Astrocyte of the spinal cord (primary cell): ENCODE results near the gene FNDC3B.
A peak's percentile ranks its signal among the peaks of the same experiment; 100 is the strongest.

ENCODE experiments used
- DNase-seq: peaks from one replicate; pipeline ENCODE4 v3.0.0; 2011; ENCODE audit warnings: low read depth, low spot score
- H3K4me3 ChIP-seq: 2 replicates; pipeline ENCODE4 v1.5.1; 2011; ENCODE audit warnings: low read depth, mild to moderate bottlenecking, low read length, moderate library complexity
- in situ Hi-C: cut with HindIII; loops from 2 replicates; pipeline ENCODE4 v1.10.0; 2017; ENCODE audit warnings: low sequenced_read_pairs
- TF ChIP-seq, protein P1 (sequence below): IDR thresholded peaks from 2 replicates; pipeline ENCODE4 v1.5.1; 2012; ENCODE audit warnings: low read depth, mild to moderate bottlenecking, low read length, inconsistent platforms

FNDC3B gene

DNA sequence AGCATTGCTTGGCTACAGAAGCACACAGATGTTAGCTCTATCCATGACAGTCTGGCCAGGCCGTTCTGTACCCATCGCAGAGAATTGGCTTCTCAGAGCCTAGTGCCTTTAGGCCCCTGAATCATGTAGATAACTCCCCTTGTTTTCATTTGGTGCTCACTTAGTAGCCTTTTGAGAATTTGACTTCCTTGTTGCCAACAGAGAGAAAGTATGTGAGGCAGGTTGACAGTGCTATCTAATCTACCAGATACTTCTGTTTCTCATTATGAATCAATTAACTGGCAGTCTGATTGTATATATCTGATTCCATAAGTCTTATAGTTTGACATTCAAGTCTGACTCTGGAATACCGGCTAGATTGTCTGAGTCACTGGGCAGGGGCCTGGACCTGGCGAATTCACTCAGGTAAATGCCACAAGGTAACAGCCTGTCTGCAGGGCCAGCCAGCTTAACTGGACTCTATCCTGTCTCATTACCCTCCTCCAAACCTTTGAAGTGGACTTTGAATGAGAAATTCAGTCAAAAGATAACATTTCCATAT is 248.6 kb downstream of the FNDC3B start:
- DNase-seq, result no peak
- in situ Hi-C loops, result no loop called here
- H3K4me3 ChIP-seq, result no peak overlapping the region
- TF ChIP-seq, protein P1, sequence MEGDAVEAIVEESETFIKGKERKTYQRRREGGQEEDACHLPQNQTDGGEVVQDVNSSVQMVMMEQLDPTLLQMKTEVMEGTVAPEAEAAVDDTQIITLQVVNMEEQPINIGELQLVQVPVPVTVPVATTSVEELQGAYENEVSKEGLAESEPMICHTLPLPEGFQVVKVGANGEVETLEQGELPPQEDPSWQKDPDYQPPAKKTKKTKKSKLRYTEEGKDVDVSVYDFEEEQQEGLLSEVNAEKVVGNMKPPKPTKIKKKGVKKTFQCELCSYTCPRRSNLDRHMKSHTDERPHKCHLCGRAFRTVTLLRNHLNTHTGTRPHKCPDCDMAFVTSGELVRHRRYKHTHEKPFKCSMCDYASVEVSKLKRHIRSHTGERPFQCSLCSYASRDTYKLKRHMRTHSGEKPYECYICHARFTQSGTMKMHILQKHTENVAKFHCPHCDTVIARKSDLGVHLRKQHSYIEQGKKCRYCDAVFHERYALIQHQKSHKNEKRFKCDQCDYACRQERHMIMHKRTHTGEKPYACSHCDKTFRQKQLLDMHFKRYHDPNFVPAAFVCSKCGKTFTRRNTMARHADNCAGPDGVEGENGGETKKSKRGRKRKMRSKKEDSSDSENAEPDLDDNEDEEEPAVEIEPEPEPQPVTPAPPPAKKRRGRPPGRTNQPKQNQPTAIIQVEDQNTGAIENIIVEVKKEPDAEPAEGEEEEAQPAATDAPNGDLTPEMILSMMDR, result no peak

DNA sequence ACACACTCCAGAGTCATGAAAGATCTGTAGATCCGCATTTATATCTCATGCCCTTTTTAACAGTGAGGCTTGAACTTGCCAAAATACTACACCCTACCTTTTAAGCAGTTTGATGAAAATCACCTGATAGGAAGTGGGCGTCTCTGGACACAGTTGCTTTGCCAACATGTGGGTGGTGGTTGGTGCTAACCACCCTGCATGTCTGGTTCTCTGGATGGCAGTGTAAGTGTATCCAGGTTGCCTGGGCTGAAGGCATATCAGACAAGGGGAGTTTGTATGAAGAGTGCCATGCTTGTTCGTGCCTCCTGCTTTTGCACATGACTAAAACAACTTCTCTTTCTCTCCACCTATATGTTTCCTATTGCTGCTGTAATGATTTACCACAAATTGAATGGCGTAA is 249.3 kb downstream of the FNDC3B start:
- DNase-seq, result no peak

DNA sequence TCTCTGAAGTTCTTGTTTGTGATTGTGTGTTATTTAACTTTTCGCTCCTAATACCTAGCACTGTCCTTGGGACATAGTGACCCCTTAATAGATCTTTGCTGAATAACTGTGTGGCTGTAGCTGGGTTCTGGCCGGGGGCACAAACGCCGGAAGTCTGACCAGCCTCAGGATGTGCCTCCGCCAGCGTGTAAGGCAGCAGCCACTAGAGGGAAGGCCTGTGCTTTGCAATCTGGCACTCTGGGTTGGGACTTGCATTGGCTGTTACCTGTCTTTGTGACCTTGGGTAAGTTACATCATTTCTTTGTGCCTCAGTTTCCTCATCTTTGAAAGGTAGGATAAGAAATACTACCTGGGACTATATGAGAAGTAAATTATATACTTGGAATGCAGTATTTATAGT is 250.2 kb downstream of the FNDC3B start:
- DNase-seq, result no peak
- in situ Hi-C loops, result no loop called here
- H3K4me3 ChIP-seq, result no peak overlapping the region
- TF ChIP-seq, protein P1, result peak; percentile 45

More for the DNA sequence above, 249.3 kb downstream of the FNDC3B start:
- TF ChIP-seq, protein P1, result no peak
- no peak overlapping the region for H3K4me3 ChIP-seq
- in situ Hi-C loops, result no loop called here

DNA sequence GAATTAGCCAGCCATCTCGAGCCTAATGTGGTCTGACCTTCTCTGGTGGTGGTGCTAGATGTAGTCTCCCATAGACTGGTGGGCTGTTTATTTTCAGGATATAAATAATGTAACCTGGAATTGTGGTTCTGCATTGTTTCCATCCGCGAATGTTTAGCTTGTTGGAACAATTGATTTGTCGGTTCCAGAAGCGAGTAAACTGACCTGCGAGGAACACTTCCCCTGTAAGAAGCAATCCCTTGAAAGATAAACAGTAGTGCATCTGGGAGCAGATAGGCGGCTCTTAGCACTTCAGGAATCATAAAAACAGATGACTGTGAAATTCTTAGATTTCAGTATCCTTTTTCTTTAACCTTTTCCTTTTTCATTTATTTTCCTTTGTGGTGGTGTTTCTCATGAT is 251.1 kb downstream of the FNDC3B start:
- TF ChIP-seq, protein P1, result no peak
- H3K4me3 ChIP-seq, result no peak overlapping the region
- in situ Hi-C loops, result no loop called here
- no peak for DNase-seq

DNA sequence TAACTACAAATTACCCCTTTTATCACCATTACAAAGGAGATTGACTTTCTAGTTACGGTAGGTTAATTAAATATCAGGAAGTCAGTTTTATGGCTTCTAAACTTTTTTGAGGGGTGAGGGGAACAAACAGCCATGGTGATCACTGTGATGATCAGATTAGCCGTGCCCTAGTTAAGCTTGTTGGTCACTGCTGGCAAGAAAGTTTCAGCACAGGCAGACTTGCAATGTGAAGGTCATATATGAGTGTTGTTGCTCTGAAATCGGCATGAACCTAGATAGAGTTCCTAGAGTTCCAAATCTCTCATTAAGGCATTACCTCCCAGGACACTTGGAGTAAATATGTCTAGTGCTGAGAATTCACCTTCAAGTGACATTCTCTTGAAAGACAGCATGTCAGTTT is 252.3 kb downstream of the FNDC3B start:
- H3K4me3 ChIP-seq, result no peak overlapping the region
- DNase-seq, result no peak
- TF ChIP-seq, protein P1, result no peak
- in situ Hi-C loops, result no loop called here

DNA sequence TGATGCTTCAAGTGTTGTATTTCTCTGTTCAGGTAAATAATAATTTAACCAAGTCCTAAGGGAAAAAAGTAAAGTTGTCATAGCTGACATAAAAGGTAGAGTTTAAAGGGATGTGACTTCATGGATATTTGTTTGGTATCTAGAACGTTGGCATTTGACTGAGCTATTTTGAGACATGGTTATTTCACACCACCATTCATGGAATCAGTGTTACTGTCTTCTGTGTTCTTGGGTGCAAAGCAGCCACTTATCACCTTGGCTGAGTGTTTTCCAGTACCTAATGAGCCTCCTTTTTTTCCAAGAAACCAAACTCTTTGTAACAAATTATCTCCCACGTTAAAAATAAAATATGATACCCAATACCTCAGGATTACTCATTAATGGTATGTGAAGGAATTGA is 253.0 kb downstream of the FNDC3B start:
- TF ChIP-seq, protein P1, result no peak
- no peak overlapping the region for H3K4me3 ChIP-seq
- in situ Hi-C loops, result no loop called here
- DNase-seq, result no peak

DNA sequence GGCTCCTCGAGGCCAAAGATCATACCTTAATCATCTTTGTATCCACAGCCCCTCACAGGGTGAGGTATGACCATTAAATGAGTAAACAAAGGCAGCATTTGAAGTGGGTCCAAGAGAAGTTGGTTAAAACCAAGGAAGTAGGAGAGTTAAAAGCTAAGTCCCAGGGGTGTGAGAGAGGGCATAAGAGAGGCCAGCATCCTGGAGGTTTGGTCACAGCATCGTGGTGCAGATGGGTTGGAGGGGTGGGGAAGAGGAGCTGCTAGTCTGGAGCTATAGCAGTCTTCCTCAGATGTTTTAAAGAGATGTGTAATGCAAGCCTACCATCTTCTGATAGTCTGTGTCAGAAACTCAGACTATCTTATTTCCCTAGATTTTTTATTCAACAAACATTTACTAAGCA is 253.7 kb downstream of the FNDC3B start:
- in situ Hi-C loops, result no loop called here
- DNase-seq, result no peak
- TF ChIP-seq, protein P1, result no peak
- H3K4me3 ChIP-seq, result no peak overlapping the region
